H1 (cell line): ENCODE data around the gene LUC7L3.
"Not testable (repeated sequence)": the region's sequence is repeated elsewhere in the genome, so short reads cannot be mapped to it uniquely, and the experiment has no call there.

Experiments
- CBX5 ChIP-seq: fragments of 300-800, 300-1000 bp; sonication (generic); IDR thresholded peaks from 2 replicates; pipeline ENCODE4 v1.7.1; 2016; ENCODE audit warnings: antibody characterized with exemption, low read length, low read depth
- HDAC2 ChIP-seq, 2 experiments: fragments of 300-600 bp in 1 of 2; sonication (generic) in 1 of 2; IDR thresholded peaks; 2 replicates each; pipeline ENCODE4 v1.6.1; 2011 to 2012; ENCODE audit warnings: low read depth in 2 of 2, low read length in 2 of 2, mild to moderate bottlenecking in 2 of 2, moderate library complexity in 2 of 2, borderline replicate concordance in 1 of 2, inconsistent platforms in 1 of 2

DNA sequence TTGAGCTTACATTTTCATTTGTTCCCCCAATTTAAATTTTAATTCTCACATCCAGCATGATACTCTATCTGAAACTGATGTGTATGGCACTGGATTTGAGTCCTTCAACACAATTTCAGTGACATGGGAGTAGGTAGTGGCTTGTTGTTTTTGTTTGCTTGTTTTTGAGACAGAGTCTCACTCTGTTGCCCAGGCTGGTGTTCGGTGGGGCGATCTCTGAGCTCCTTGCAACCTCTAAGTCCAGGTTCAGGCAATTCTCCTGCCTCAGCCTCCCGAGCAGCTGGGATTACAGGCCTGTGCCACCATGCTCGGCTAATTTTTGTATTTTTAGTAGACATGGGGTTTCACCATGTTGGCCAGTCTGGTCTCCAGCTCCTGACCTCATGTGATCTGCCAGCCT, 10.3 kb upstream of the LUC7L3 start:
- not testable (repeated sequence) for TF ChIP-seq HDAC2 (IDR thresholded peaks at IDR 0.05; ENCODE audit: borderline replicate concordance in 1 of 2, low read depth in 2 of 2, low read length in 2 of 2); CBX5
